ENCODE results near the gene SLC12A3. TPM values are rescaled to one million over a fixed set of nuclear protein-coding genes. Genes with fewer than 3 reads are reported as not detected.

SLC12A3 gene
- total RNA-seq, 4 donors from 2014 or later: not detected

DNA sequence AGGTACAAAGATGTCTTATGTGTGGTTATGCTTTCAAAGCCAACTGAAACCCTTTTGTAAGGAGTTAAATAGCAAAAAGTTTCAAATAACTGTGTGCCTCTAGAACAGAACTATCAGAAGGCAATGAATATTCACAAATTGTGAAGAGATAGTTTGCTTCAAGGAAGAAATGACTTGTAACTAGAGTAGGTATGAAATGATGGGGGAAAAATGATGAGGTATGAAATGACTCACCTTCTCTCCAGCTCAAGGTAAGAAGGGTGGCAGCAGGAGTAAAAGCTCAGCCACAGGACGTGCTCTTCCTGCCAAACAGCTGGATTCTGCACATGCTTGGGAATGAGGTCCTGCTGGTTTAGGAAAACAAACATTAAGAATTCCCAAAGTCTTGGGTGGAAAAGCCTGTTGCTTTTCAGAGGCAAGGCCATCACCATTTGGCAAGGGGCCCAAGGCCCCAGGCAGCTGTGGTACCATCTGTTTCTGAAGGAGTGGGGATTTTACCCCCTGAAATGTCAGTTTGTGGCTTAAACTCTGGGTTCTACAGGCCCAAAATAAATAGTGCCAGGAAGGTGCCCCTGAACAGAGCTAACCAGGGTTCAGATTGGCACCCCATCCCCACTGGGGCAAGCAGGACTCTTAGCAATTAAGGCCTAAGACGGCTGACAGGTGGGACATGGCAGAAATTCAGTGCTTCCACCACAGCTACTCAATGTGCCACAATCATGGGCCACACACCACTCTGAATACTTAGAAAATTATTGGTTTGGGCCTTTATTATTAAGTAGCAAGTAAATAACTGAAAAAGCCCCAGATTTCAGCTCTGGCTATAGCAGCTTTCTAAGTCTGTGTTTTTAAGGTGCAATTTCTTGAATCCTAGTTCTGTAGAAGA is 80.2 kb downstream of the SLC12A3 start:
- Histone ChIP-seq H3K4me3 (no peak overlapping the region), H3K27ac (peak overlapping the region in 1 of 4 donors; percentile 17), H3K36me3 (peaks cover 29 to 63% (median 31%) of the 10 kb centered on the region in 3 donors), H3K4me1 (peaks cover 0 to 17% (median 0%) of the 10 kb centered on the region in 3 donors), H3K27me3 (peaks cover 0 to 5% (median 0%) of the 10 kb centered on the region in 4 donors), H3K9me3 (no peaks in the 10 kb centered on the region)
- WGBS, 2 donors: 20 to 72% methylated on average over 1 to 2 of the region's 2 CpGs
- intact Hi-C loops (cut with DNase I): no loop called here
- TF ChIP-seq POLR2A (IDR thresholded peaks at IDR 0.05): no peak
- TF ChIP-seq, protein P1, sequence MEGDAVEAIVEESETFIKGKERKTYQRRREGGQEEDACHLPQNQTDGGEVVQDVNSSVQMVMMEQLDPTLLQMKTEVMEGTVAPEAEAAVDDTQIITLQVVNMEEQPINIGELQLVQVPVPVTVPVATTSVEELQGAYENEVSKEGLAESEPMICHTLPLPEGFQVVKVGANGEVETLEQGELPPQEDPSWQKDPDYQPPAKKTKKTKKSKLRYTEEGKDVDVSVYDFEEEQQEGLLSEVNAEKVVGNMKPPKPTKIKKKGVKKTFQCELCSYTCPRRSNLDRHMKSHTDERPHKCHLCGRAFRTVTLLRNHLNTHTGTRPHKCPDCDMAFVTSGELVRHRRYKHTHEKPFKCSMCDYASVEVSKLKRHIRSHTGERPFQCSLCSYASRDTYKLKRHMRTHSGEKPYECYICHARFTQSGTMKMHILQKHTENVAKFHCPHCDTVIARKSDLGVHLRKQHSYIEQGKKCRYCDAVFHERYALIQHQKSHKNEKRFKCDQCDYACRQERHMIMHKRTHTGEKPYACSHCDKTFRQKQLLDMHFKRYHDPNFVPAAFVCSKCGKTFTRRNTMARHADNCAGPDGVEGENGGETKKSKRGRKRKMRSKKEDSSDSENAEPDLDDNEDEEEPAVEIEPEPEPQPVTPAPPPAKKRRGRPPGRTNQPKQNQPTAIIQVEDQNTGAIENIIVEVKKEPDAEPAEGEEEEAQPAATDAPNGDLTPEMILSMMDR (IDR thresholded peaks at IDR 0.05): no peak
- DNase-seq: no peak

DNA sequence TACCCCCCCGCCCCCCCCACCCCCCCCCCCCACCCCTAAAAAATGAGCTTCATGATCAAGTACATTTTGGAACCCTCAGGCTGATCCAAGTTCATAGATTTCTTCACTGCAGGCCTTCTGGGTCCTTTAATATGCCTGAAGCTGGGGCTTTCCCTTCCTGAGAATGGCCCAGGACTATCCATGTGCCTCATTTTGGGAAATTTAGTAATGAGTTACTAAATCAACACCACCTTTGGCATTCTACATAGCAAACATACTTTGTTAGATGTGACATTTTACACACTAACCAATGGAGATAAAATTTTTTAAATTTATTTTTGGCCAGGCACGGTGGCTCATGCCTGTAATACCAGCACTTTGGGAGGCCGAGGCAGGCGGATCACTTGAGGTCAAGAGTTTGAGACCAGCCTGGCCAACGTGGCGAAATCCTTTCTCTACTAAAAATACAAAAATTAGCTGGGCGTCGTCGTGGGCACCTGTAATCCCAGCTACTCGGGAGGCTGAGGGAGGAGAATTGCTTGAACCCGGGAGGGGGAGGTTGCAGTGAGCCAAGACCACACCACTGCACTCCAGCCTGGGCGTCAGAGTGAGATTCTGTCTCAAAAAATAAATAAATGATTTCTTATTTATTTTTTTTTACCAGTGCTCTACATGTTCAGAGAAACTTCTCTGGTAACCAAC is 81.0 kb downstream of the SLC12A3 start:
- H3K27me3 ChIP-seq: peaks cover 0 to 13% (median 0%) of the 10 kb centered on the region in 4 donors
- intact Hi-C loops (cut with DNase I): no loop called here
- no peak for DNase-seq
- 76 to 78% methylated on average over 11 to 12 of the region's 12 CpGs for WGBS, 2 donors
- H3K4me1 ChIP-seq: peaks cover 0 to 17% (median 0%) of the 10 kb centered on the region in 3 donors
- no peaks in the 10 kb centered on the region for H3K9me3 ChIP-seq
- peaks cover 22 to 55% (median 29%) of the 10 kb centered on the region in 3 donors for H3K36me3 ChIP-seq
- H3K4me3 ChIP-seq: no peak overlapping the region
- H3K27ac ChIP-seq: no peak overlapping the region
- no peak for TF ChIP-seq POLR2A (IDR thresholded peaks at IDR 0.05)
- TF ChIP-seq, protein P1 (IDR thresholded peaks at IDR 0.05): no peak

- TF ChIP-seq, protein P1 (IDR thresholded peaks at IDR 0.05): no peak
- no peak for TF ChIP-seq POLR2A (IDR thresholded peaks at IDR 0.05)
Observed at GRCh38 chr16:56946767-56947603, 82.0 kb downstream of the SLC12A3 start.

DNA sequence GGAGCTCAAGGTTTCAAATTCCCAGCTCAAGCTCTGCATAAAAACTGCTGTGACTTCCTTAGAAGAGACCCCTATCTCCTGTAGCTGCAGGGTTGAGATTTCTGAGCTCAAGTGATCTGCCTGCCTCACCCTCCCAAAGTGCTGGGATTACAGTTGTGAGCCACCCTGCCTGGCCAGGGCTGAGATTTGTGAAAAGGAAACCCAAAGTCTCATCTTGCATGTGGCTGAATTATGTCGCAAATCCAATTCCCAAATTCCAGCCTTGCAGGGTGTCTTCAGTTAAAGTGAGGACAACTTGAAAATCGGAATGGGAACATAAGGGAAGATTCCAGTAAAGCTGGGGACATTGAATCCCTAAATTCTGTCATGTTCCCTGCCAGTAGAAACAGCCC is 82.6 kb downstream of the SLC12A3 start:
- WGBS, 2 donors: 84 to 89% methylated on average over 1 to 2 of the region's 2 CpGs
- Histone ChIP-seq H3K9me3 (no peaks in the 10 kb centered on the region), H3K4me3 (no peak overlapping the region), H3K4me1 (peaks cover 0 to 17% (median 0%) of the 10 kb centered on the region in 3 donors), H3K36me3 (peaks cover 12 to 39% (median 16%) of the 10 kb centered on the region in 3 donors), H3K27me3 (peaks cover 0 to 29% (median 0%) of the 10 kb centered on the region in 4 donors), H3K27ac (no peak overlapping the region)
- no peak for DNase-seq
- no peak for TF ChIP-seq POLR2A (IDR thresholded peaks at IDR 0.05)
- TF ChIP-seq, protein P1 (IDR thresholded peaks at IDR 0.05): no peak
- intact Hi-C loops (cut with DNase I): no loop called here

More at GRCh38 chr16:56946767-56947603, 82.0 kb downstream of the SLC12A3 start:
- Histone ChIP-seq H3K9me3 (no peaks in the 10 kb centered on the region), H3K4me3 (no peak overlapping the region), H3K4me1 (peaks cover 0 to 17% (median 0%) of the 10 kb centered on the region in 3 donors), H3K36me3 (peaks cover 15 to 45% (median 22%) of the 10 kb centered on the region in 3 donors), H3K27ac (no peak overlapping the region), H3K27me3 (peaks cover 0 to 23% (median 0%) of the 10 kb centered on the region in 4 donors)
- DNase-seq: no peak
- intact Hi-C loops (cut with DNase I): no loop called here
- 82 to 94% methylated on average over 7 of the region's 10 CpGs for WGBS, 2 donors
